Dedifferentiated amniotic fluid mesenchymal stem cell (primary cell): ENCODE results near the gene PPIL1.

Experiments
- DNase-seq: peaks from one replicate; pipeline ENCODE4 v3.0.0-alpha.2; 2016; ENCODE audit errors: extremely low spot score

Gene PPIL1

DNA sequence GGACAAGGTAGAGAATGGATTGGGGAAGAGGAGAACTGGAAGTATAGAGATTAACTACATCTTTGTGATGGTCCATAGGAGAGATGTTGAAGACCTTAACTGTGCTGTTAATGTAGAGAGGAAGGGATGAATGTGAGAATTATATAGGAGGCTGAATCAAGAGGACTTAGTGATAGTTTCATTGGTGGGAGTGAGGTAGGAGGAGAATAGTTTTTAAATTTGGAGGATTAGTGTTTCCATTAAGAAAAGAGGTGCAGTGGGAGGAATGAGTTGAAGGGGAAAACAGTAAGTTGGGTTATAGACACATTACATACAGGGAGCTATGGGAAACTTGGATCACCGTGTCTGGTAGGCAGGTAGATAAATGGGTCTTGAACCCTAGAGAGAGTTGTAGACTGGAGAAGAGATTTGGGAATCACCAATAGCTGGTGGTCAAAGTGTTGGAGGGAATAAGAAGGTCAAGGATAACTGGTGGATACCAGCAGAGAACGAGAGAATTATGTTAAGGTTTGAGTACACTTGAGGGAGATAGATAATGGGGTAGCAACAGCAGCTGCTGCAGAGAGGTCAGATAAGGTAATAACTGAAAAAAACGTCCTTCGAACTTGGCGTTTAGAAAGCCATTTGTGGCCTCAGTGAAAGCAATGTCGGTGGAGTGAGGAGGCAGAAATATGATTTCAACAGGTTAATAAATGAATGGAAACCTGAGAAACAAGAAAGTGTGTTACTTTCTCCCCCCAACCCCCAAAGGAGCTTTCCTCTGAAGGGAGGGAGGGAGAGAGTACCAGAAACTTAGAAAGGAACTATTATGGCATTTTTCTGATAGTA lies 14.3 kb upstream of the PPIL1 start:
- no peak for DNase-seq

DNA sequence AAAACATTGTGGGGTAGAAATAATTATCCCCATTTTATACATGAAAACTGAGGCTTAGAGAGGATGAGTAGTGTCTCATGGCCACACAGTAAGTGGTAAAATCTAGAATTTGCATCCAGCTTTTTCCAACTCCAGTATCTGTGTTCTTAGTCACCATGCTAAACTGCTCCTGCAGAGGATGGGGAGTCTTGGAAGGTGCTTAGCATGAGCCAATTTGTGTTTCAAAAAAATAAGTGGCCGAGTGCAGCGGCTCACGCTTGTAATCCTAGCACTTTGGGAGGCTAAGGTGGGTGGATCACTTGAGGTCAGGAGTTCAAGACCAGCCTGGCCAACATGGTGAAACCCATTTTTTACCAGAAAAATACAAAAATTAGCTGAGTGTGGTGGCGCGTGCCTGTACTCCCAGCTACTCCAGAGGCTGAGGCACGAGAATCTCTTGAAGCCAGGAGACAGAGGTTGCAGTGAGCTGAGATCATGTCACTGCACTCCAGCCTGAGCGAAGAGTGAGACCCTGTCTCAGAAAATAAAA lies 13.6 kb upstream of the PPIL1 start:
- no peak for DNase-seq

DNA sequence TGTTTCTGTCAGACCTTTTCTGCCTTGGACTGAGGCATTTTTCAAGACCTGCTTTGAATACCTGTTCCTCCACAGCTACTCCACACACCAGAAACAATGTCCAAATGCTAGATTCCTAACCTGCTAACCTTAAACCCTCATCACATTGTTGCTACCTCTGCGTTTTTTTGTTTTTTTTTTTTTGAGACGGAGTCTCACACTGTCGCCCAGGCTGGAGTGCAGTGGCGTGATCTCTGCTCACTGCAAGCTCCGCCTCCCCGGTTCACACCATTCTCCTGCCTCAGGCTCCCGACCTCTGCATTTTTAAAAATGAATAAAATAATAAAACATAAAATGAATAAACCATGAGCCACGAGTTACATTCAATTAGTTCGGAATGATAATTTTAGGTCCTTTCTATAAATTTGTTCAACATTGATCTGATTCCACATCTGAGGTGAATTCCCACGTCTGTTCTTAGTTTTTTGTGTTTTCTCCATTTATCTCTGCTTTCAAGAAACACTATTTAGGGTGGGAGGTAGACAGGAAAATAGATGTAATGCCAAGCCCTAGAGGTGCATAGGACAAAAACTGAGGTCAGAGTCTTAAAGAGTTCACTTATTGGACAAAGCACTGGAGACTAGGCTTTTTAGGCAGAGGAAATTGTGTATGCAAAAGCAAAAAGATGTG lies 12.5 kb upstream of the PPIL1 start:
- DNase-seq = no peak

DNA sequence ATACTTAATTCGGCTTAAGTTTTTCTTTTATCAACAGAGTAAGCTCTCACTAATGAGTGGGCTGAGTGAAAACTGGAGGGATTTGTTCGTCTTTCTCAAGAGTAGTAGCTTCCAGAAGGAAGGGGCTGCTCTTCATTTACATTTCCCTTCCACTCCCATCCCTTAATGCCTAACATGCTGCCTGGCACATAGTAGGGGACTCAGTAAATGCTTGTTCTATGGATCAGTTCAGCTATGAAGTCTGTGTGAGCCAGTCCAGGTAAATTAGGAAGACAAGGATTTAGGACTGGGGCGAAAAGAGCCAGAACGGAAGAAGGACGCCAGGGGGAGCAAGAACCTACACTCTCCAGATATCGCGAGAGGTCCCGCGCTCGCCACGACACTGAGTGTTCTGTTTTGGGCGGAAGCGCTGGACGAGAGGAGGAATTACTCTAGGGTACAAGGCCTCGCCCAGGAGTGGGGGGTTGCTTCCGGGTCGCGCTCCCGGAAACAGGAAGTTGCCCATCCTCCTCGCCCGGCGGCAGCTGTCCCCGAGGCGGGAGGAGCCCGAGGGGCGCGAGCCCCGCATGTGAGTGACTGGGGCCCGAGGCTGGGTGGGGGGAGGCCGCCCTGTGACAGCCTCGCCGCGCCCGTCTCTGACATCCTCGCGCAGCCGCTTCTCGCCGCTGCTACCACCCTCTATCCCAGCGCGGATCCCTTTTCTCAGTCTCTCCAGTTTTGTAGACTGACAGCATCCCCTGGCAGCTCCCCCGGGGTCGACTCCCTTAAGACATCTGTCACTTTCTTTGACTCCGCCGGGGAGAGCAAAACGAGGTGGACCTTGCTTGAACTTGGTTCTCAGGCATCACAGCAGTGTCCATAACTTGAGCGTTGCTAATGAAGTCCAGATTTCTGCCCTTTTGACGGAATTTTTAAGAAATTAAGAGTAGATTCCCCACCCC lies 11.1 kb upstream of the PPIL1 start, which contains the start of gene C6orf89:
TSS of gene C6orf89 (plus strand) at position 492 of the 941 bp plus-strand sequence. CDS start 13,493 bp downstream, outside the sequence.
- peak; percentile 97 for DNase-seq

- no peak for DNase-seq
Observed at GRCh38 chr6:36884610-36885009, 10.0 kb upstream of the PPIL1 start.

- DNase-seq = no peak
Observed at GRCh38 chr6:36875250-36875633, 639 bp upstream of the PPIL1 start.

DNA sequence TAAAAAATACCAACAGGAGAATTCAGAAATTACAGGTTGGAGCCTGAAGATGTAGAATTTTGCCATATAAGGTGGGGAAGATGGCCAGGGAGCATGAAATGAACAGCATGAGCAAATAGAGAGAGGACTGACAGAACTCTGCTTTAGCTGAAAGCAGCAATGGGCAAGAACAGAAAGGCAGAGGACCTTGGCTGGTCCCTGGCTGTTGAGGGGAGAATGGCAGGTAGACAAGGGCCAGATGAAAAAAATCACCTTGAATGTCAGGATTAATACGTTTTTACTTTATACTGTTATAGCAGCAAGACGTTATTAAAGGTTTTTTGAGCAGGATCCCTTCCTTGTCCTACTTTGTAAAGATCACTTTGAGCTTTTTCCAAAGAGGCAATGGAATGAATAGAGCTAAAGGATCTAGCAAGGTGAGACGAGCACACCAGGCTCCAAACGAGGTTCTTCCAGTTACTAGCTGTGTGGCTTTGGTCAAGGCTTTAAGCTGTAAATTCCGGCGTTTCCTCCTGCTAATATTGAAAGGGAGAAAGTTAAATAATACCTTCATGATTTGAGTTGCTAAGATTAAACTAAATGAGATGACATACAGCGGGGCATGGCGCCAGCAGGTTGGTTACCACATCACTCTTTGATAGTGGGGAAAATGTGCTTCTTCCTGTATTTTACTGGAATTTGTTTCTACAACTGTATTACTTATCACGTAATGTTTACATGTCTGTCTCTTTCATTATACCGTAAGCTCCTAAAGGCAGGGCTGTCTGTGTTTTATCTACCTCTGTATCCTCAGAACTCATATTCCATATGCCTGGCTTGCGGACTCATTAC lies 776 bp downstream of the PPIL1 start:
- DNase-seq = no peak

GRCh38 chr6:36873115-36873514 lies 1.5 kb downstream of the PPIL1 start:
- no peak for DNase-seq

DNA sequence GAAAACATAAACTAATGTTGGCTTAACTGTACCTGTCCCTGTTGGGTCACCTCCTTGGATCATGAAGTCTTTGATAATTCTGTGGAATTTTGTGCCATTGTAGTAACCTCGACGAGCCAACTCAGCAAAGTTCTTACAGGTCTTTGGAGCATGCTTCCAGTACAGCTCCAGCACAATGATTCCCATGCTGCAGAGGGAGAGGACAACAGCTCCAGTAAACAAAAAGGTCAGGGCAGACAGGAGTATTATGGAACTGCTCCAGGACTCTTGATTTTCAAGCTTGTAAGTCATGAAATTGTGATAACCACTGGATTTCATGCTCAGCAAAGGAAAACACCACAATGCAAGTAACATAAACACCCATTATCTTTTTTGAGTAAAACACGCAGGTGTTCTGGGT lies 2.9 kb downstream of the PPIL1 start:
- no peak for DNase-seq

- no peak for DNase-seq
Observed at GRCh38 chr6:36867471-36868224, 7.0 kb downstream of the PPIL1 start.

- no peak for DNase-seq
Observed at GRCh38 chr6:36865835-36866234, 8.8 kb downstream of the PPIL1 start.

DNA sequence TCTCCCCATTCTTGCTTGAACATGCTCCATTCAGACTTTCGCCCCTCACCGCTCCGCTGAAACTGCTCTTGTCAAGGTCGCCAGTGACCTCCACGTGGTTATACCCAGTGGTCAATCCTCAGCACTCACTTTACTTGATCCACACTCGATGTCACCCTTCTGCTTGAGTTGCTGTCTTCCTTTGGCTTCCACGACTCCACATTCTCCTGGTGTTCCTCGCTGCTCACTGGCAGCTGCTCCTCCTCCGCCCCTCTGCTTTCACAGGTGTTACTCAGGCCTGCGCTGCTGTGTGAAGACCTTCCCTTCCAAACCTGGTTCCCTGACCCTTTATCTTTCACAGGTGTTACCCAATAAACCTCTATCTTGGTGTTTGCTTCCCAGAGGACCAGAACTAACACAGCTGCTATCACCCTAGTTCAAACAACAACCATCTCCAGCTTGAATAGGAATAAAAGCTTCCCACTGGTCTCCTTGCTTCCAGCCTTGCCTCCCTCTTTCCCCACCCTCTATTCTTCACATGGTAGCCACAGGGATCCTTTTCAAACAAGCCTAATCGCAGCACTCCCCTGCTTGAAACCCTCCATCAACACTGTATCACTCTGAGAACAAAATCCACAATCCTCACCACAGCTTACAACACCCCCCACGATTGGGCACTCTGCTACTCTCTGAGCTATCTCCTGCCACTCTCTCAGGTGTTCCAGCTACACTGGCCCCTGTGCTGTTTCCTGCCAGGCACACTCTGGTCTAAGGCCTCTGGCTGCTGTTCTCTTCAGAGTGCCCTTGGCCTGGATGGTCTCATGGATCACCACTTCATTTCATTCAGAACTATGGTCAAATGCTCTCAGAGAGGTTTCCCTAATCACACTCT lies 10.7 kb downstream of the PPIL1 start:
- no peak for DNase-seq

- DNase-seq = no peak
Observed at GRCh38 chr6:36862848-36863382, 11.7 kb downstream of the PPIL1 start.

- DNase-seq = no peak
Observed at GRCh38 chr6:36862164-36862847, 12.3 kb downstream of the PPIL1 start.

GRCh38 chr6:36860126-36860525 lies 14.5 kb downstream of the PPIL1 start:
- DNase-seq = no peak

- no peak for DNase-seq
Observed at GRCh38 chr6:36858407-36858981, 16.1 kb downstream of the PPIL1 start.

DNA sequence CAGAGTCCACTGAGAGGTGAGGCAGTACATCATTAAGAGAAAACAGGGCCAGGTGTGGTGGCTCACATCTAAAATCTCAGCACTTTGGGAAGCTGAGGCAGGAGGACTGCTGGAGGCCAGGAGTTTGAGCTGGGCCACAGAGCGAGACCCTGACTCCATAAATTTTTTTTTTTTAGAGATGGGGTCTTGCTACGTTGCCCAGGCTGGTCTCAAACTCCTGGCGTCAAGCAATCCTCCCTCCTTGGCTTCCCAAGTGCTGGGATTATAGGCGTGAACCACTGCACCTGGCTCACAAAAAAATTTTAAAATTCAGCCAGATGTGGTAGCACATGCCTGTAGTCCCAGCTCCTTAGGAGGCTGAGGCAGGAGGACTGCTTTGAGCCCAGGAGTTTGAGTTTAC lies 17.3 kb downstream of the PPIL1 start:
- DNase-seq = no peak

- DNase-seq = no peak
Observed at GRCh38 chr6:36856277-36856676, 18.3 kb downstream of the PPIL1 start.
